ENCODE data around the gene EGF.
"Not testable (repeated sequence)": the region's sequence is repeated elsewhere in the genome, so short reads cannot be mapped to it uniquely, and the experiment has no call there.

Gene EGF

DNA sequence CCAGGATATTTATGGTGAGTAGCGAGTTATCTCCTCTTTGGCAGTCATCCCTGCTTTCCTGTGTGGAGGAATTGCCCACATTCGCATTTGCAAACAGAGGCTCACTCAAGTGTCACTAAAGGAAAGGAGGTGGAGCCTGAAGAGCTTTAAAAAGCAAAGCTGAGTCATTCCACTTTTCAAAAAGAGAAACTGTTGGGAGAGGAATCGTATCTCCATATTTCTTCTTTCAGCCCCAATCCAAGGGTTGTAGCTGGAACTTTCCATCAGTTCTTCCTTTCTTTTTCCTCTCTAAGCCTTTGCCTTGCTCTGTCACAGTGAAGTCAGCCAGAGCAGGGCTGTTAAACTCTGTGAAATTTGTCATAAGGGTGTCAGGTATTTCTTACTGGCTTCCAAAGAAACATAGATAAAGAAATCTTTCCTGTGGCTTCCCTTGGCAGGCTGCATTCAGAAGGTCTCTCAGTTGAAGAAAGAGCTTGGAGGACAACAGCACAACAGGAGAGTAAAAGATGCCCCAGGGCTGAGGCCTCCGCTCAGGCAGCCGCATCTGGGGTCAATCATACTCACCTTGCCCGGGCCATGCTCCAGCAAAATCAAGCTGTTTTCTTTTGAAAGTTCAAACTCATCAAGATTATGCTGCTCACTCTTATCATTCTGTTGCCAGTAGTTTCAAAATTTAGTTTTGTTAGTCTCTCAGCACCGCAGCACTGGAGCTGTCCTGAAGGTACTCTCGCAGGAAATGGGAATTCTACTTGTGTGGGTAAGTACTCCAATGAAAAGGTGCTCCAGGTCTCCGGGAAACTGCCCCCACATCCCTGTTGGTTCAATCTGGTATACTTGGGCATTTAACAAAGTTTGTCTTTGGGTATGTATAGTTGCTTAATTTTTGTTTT lies at the start of gene EGF:
Gene EGF, plus strand, starts transcription at position 178 of the 890 bp plus-strand sequence. Its CDS starts 453 bp downstream, at position 631.
- DNase-seq (ENCODE audit: low spot score): no peak

DNA sequence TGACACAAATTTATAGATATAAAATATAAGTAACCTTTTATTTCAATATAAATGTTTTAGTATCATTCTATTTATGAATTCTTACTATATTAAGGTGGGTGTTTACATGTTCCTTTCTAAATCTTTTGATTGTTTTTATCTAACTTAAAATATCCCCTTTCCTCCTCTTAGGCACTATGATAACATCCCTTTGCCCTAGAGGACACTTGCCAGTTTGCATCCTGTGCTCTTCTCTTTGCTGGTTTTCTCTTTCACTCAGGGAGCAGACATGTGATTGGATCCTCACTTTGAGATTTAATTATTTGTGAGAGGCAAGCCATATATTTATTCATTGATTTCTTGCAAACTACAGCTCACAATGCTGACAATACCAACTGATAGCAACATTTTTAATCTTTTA lies 48.5 kb upstream of the EGF start:
- DNase-seq (ENCODE audit: low spot score): no peak

DNA sequence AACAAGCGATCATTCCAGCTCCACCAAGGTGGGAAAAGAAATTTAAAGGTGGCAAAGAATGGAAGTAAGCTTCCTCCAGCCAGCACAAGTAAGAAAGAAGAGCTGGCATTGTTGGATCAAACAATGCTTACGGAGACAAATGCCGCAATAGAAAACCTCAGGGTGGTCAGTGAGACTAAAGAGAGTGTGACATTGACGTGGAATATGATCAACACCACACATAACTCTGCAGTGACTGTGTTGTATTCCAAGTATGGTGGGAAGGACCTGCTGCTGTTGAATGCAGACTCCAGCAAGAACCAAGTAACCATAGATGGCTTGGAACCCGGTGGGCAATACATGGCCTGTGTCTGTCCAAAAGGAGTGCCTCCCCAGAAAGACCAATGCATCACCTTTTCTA lies 42.6 kb upstream of the EGF start:
- DNase-seq (ENCODE audit: low spot score): no peak

DNA sequence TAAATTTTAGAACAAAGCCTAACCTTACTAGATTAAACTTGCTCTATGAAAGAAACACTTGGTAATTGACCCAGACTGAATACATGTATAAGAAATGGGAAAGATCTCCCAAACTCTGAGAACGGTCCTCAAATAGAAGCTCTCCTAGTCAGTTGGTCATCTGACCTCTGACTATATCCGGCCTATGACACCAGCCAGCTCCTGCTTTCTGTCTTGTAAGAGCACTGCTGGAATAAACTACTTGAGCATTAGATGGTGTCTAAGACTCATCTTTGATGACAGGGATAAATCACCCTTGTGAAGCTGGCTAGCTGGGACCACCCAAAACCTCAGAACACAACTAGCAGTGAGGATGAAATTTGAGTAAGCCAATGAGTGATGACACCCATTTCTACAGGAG lies 40.6 kb upstream of the EGF start:
- DNase-seq (ENCODE audit: low spot score): no peak

DNA sequence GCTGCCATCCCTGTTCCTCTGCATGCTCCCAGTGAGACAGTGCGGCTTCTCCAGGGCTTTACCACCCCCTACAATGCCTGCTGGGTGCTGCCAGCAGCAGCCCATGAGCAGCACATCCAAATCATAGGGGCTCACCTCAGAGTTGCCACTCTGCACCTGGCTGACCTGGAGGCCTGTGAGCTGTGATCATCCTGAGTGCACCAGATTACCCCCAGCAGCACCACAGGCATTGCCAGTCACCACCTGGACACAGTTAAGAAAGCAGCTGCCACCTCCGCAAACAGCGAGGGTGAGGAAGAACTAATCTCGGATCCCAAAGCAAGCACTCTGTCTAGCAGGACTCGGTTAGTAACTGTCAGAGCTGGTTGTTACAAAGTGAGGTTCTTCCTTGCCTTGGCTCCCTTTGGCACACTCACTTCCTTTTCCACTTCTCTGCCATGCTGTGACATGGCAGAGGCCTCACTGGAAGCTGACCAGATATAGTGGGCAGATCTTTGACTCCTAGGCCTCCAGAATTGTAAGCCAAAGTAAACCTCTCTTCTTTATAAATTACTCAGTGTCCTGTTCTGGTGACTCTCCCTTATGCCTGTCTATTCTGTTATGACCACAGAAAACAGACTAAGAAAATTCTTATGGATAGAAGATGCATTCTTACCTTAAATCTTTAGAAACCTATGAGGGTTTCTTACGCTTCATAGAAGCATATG lies 39.6 kb upstream of the EGF start:
- no peak for DNase-seq (ENCODE audit: low spot score)

DNA sequence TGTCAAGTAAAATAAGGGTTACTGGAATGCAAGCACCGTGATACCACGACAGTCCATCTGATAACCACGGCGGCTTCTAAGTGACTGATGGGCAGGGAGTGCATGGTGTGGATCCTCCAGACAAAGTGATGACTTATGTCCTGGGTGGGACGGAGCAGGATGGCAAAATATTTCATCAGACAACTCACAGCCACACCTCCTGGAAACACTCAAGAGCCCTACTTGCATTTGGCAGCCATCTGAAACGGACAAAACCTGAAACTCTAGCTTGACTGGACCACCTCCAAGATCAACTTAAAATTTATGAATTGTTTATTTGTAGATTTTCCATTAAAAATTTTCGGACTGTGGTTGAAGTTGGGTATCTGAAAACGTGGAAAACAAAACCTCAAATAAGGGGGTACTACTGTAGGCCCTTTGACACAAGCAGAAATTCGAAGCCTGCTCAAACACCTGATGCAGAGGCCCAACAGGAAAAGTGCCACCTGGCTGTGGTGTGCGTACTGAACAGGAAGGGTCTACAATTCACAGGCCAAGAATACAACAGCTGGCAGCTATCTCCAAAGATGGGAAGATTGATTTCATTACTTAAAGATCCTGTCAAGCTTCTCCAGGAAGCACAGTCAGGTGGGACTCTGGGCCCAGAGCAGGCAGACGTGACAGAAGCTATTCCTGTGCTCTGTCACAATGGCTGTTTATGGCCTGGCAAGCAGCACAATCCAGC lies 38.7 kb upstream of the EGF start:
- DNase-seq (ENCODE audit: low spot score): no peak

DNA sequence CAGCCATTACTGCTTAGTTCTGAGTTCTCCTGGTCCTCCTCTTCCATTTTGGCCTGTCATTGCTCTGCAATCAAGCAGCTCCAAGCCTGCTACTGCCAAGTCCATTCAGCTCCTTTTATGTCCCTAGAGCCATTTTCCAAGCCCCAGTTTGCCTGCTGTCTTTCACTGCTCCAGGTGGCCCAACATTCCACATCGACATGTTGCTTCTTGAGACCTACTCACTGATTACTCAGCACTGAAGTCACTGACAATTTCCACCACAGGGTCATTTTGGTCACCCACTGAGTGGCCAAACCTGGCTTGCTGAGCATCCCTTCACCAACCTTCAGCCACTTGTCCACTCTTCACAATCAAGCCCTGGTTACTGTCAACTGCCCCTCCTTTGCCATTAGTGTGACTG lies 37.6 kb upstream of the EGF start:
- no peak for DNase-seq (ENCODE audit: low spot score)

DNA sequence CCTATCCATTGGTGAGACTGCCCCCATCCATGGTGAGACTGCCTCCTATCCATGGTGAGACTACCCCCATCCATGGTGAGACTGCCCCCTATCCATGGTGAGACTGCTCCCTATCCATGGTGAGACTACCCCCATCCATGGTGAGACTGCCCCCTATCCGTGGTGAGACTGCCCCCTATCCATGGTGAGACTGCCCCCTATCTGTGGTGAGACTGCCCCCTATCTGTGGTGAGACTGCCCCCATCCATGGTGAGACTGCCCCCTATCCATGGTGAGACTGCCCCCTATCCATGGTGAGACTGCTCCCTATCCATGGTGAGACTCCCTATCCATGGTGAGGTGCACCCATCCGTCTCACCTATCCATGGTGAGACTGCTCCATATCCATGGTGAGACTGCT lies 37.1 kb upstream of the EGF start:
- DNase-seq (ENCODE audit: low spot score): not testable (repeated sequence)

DNA sequence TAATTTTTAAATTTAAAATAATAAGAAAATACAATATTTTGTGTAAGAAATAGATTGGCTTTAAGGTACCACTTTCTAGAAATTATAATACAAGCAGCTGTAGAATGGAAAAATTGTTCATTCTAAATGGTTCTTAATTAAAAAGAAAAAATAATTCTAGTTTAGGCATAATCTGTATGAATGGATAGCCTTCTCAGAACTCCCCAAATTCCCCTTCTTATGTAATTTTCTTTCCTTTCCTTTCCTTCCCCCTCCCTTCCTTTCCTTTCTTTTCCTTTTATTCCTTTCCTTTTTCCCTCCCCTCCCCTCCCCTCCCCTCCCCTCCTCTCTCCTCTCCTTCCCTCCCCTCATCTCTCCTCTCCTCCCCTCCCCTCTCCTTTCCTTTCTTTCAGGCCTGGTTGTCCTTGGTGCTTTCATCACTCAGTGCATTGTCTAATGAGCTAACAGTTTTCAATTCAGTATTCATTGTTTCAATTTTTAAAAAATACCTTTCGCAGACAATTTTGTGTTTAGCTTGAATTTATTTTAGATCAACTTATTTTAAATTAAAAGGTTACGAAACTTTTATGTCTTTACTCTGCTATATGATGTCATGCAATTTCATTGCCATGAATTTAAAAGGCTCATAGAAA lies 35.9 kb upstream of the EGF start:
- DNase-seq (ENCODE audit: low spot score): no peak

DNA sequence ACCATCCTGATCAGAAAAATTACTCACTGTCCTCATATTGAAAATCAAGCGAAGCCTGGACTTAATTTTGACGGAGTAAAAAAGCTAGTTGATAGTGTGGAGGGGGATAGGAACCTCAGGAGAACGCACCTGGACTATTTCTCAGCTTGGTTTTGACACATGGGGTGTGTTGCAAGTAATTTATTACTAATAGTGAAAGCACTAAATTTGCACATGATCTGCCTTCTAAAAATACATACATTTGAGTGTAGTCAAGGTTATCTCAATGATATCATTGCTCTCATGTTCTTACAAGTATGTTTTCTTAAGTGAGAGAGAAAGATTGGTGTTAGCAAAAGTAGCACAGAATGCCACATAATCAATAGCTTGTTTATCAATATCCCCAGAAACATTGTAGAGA lies 35.3 kb upstream of the EGF start:
- no peak for DNase-seq (ENCODE audit: low spot score)

DNA sequence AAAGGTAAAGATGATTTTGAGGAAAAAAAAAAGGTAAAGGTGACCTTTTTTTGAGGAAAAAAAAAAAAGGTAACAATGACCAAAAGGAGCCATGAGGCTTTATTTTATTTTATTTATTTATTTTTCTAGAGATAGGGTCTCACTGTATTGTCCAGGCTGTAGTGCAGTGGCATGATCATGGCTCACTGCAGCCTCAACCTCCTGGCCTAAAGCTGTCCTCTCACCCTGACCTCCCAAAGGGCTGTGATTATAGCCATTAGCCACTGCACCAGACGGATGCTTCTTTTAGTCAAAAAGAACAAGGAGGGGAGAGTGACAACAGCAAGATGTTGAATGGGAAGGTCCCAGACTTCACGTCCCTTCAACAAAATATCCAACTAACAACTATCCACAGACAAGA lies 34.3 kb upstream of the EGF start:
- no peak for DNase-seq (ENCODE audit: low spot score)

DNA sequence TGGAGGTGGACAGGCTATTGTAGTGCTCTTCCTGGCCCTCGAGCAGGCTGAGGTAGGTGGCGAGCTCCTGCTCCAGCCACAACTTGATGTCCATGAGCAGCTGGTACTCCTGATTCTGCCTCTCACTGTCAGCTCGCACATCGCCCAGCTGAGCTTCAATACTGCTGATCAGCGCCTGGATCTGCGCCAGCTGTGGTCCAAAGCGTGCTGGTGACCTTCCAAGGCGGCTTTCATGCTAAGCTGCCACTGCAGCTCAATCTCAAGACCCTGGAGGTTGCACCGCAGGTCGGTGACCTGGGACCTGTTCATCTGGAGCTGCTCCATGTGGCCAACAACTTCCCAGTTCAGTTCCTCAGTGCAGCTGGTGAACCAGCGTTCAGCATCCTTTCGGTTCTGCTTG lies 33.6 kb upstream of the EGF start:
- no peak for DNase-seq (ENCODE audit: low spot score)

DNA sequence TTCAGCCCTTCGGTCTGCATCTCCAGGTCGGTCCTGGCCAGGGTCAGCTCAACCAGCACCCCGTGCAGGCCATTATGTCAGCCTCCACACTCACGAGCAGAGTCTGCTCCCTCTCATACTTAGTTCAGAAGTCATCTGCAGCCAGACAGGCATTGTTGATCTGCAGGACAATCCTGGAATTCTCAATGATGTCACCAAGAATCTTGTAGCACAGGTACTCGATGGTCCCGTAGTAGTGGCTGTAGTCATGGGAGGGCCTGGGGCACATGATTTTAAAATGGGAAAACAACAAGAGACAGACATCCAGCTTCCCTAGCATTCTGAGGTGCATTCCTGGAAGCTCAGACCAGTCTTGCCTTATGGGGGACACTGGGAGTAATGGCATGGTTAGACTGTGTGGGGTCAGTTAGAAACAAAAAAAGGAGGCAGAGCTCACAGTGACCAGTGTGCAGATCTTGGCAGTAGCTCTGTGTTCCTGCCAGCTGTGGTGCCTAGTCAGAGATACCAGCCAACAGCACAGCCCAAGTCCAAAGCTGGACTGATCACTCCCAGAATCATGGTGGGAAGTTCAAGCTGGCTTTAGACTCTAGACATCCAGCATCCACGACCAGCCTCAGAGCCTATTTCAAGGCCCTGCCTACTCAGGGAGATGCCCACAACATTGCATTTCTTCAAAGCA lies 32.9 kb upstream of the EGF start:
- no peak for DNase-seq (ENCODE audit: low spot score)

DNA sequence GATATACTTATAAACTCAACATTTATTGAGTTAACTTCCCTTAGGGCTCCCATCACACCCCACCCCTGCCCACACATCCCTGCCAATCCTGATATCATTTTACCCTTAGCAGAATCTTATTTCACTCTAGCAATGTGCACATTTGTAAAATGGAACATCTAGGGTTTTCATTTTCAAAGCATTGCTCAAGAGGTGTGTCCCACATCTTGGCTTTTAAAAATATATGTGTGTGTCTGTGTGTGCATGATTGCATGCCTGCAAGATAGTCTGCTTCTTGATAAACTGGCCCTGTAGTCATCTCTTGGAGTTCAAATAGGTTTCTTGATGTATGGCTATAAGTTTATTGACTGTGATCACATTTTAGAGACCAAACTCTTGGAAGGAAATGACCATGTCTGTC lies 26.4 kb upstream of the EGF start:
- DNase-seq (ENCODE audit: low spot score): no peak

DNA sequence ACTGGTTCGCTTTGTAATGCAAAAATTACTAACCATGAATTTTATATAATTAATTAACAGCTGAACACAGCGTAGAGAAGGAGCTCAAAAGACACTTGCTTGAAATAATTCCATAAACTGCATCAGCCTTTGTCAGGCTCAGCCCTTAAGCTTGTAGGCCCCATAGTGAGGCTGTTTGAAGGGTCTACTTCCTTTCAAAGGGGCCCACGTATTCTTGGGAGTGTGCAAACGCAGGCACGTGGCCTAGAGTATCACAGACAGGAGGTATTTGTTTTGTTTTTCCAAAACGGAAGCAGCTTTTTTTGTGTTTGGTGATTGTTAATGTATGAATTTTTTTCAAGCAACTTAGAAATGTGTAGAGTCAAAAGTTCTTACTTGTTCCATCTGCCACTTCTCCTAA lies 25.6 kb upstream of the EGF start:
- no peak for DNase-seq (ENCODE audit: low spot score)

DNA sequence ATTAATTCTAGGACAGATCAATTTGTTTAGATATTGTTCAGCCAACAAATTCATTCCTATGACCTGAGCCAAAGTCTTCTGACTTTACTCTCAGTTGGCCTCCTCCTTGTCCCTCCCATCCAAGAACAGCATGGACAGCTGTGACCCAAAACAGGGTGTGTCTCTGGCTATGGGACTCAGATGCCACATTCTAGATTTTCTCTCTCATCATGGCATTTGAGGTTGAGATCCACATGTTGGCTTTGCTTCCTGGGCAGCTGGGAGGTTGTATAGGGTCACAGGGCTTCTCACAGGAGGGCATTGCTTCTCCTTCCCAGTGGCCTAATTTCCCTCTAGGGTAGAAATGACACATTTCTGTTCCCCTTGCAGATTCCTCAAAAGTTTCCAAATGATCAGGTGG lies 22.6 kb upstream of the EGF start:
- DNase-seq (ENCODE audit: low spot score): no peak

DNA sequence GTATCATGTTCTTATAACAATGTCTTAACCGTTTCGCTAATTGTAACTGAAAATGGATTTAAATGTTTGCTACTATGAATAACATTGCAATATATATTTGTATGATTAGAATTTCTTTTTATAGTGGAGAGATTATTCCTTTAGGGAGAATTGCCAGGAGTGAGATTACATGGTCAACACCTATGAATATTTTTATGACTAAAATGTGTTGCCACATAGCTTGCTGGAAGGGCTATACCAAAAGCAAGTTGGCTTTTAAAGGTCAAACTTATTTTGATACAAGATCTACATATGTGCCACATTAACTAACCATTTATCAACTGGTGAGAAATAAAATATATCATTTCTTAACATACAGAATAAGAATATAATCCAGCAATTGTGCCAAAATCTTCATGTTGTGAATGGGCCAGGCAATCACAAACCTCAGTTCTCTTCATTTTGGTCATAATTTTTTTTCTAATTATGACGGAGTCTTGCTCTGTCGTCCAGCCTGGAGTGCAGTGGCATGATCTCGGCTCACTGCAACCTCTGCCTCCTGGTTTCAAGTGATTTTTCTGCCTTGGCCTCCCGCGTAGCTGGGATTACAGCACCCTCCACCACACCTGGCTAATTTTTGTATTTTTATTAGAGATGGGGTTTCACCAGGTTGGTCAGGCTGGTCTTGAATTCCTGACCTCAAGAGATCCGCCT lies 10.0 kb upstream of the EGF start:
- DNase-seq (ENCODE audit: low spot score): no peak

DNA sequence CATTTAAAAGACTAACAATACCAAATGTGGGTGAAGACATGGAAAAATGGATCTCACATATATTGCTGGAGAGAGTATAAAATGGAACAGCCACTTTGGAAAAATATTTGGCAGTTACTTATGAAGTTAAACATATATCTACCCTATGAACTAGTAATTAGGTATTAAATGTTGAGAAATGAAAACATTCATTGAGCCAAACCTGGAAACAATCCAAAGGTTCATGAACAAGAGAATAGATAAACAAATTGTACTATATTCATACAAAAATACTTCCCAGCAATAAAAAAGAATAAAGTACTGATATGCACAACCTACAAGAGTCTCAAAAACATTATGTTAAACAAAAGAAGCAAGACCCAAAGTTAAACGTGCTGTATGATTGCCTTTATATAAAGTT lies 4.0 kb upstream of the EGF start:
- DNase-seq (ENCODE audit: low spot score): no peak

DNA sequence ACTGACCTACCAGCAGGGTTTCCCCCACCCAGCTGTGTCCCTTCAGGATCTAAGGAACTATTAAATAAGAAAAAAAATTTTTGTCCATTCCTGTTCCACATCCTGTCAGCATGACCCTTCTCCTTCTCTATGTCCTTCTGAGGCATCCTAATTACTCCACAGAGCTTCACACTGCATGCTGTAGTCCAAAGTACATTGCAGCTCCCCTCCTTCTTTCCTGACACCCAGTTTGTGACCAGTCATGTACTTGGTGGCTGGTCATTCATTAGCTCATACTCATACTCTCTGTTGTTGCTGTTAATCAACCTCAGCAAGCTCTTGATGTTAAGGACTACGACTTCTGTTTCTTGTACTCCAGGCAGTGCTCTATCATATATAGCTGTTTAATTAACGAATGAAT lies 2.4 kb upstream of the EGF start:
- no peak for DNase-seq (ENCODE audit: low spot score)

DNA sequence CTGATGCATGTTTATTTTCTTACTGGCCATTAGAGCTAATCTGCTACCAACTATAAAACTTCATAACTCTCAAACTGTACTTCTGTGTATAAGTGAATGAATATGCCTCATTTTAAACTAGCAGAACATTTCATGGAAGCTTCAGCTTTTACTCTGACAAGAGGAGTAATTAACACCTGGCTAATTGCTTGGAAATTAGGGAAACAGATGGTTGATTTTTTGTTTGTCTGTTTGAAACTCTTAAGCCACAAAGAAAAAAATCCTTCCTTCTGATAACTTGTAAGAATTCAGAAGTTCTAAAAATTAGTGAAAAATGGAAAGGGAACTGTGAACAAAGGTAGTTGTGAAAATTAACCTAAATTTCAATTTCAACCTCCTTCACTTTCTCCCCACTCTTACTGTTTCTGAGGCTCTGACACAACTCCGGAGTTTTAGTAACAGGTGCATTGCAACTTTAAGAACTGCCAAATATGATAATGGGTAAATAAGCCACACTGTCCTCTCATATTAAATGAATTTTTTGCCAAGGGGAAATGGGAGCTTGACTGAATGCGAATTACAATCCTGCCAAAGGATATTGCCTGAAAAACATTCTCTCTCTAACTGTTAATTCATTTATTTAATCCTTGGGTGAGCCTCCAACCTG lies 1.0 kb downstream of the EGF start:
- DNase-seq (ENCODE audit: low spot score): no peak

DNA sequence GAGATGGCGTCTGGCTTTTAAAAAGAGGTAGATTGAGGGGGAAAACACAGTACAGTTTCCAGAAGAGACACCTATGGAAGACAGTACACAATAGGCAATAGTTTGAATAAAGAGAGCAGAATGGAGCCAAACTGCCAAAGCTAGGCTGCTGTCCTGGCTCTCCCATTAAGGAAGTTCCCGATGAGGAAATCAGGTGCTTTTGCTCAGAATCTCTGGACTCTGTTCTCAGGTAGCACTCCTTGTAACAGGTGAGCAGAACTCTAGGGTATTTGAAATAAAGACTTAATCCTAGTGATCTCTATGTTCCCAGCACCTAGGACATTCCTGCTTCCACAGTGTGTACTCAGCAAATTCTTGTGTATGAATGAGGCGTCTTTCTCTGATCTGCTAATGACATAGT lies 1.6 kb downstream of the EGF start:
- DNase-seq (ENCODE audit: low spot score): no peak
